ENCODE results near the gene RBM5. TPM values are rescaled to one million over a fixed set of nuclear protein-coding genes. Genes with fewer than 3 reads are reported as not detected.

The RBM5 gene
- polyA plus RNA-seq, 1 experiment: 253 TPM

GRCh38 chr3:50122661-50123391, 34.1 kb downstream of the RBM5 start:
- Histone ChIP-seq H3K27me3 (ENCODE audit: control insufficient read depth, insufficient read depth, low read length) (no peaks in the 10 kb centered on the region), H3K9me3 (ENCODE audit: control insufficient read depth, insufficient read depth, low read length) (no peaks in the 10 kb centered on the region), H3K4me3 (ENCODE audit: low read depth, low read length) (no peak overlapping the region), H3K27ac (ENCODE audit: low read depth, low read length) (no peak overlapping the region)
- no peak for DNase-seq (ENCODE audit: low read depth, low spot score)
- TF ChIP-seq CTCF (IDR thresholded peaks at IDR 0.05; ENCODE audit: low read depth, low read length): no peak
- CTCF ChIA-PET: interaction anchor here (1.0 to 9.3 kb wide), 5 partner anchors 17 to 112 kb away, joined by 3 to 154 read pairs (median 4); partner anchors contain the start of gene GNAT1
- POLR2A ChIA-PET: interaction anchor here (0.6 to 2.4 kb wide), 3 partner anchors 15 to 67 kb away, joined by 3 to 12 read pairs (median 5); no protein-coding TSS in a partner anchor

GRCh38 chr3:50123394-50124051, 34.8 kb downstream of the RBM5 start:
- Histone ChIP-seq H3K27me3 (ENCODE audit: control insufficient read depth, insufficient read depth, low read length) (no peaks in the 10 kb centered on the region), H3K9me3 (ENCODE audit: control insufficient read depth, insufficient read depth, low read length) (no peaks in the 10 kb centered on the region), H3K27ac (ENCODE audit: low read depth, low read length) (no peak overlapping the region), H3K4me3 (ENCODE audit: low read depth, low read length) (no peak overlapping the region)
- ChIA-PET POLR2A (interaction anchor here (2.4 kb wide), 1 partner anchor 66 kb away, joined by 12 read pairs; no protein-coding TSS in a partner anchor), CTCF (interaction anchor here (0.5 to 9.3 kb wide), 3 partner anchors 67 to 183 kb away, joined by 3 to 154 read pairs (median 8); partner anchors contain the start of gene GNAT1)
- DNase-seq (ENCODE audit: low read depth, low spot score): no peak
- no peak for TF ChIP-seq CTCF (IDR thresholded peaks at IDR 0.05; ENCODE audit: low read depth, low read length)

GRCh38 chr3:50124052-50124799, 35.5 kb downstream of the RBM5 start:
- no peak overlapping the region for H3K27ac ChIP-seq (ENCODE audit: low read depth, low read length)
- no peaks in the 10 kb centered on the region for H3K9me3 ChIP-seq (ENCODE audit: control insufficient read depth, insufficient read depth, low read length)
- no peak for TF ChIP-seq CTCF (IDR thresholded peaks at IDR 0.05; ENCODE audit: low read depth, low read length)
- ChIA-PET POLR2A (interaction anchor here (2.4 kb wide), 1 partner anchor 65 kb away, joined by 12 read pairs; no protein-coding TSS in a partner anchor), CTCF (interaction anchor here (0.5 to 9.3 kb wide), 3 partner anchors 67 to 184 kb away, joined by 3 to 154 read pairs (median 8); partner anchors contain the start of gene GNAT1)
- no peaks in the 10 kb centered on the region for H3K27me3 ChIP-seq (ENCODE audit: control insufficient read depth, insufficient read depth, low read length)
- no peak overlapping the region for H3K4me3 ChIP-seq (ENCODE audit: low read depth, low read length)
- no peak for DNase-seq (ENCODE audit: low read depth, low spot score)

- H3K4me3 ChIP-seq (ENCODE audit: low read depth, low read length): no peak overlapping the region
- TF ChIP-seq CTCF (IDR thresholded peaks at IDR 0.05; ENCODE audit: low read depth, low read length): no peak
- H3K9me3 ChIP-seq (ENCODE audit: control insufficient read depth, insufficient read depth, low read length): no peaks in the 10 kb centered on the region
- no peak for DNase-seq (ENCODE audit: low read depth, low spot score)
- ChIA-PET POLR2A (interaction anchor here (1.2 kb wide), 1 partner anchor 32 kb away, joined by 3 read pairs; no protein-coding TSS in a partner anchor), CTCF (interaction anchor here (9.3 kb wide), 1 partner anchor 66 kb away, joined by 154 read pairs; the partner anchor contains the start of gene GNAT1)
- no peaks in the 10 kb centered on the region for H3K27me3 ChIP-seq (ENCODE audit: control insufficient read depth, insufficient read depth, low read length)
- no peak overlapping the region for H3K27ac ChIP-seq (ENCODE audit: low read depth, low read length)
Measured at GRCh38 chr3:50124800-50125178, 36.1 kb downstream of the RBM5 start.
